Vagina (tissue), 2 donors: ENCODE measurements around the gene ADAMTS14.

Experiments used
- CTCF ChIP-seq, 3 experiments: fragments of 450-650 bp in 2 of 3; fragments of 200-600 bp in 1 of 3; sonication (generic) in 1 of 3; IDR thresholded peaks; one replicate each; pipeline ENCODE4 v1.5.1; 2017 to 2019; ENCODE audit warnings: antibody characterized with exemption in 3 of 3, mild to moderate bottlenecking in 2 of 3, moderate library complexity in 2 of 3
- POLR2A ChIP-seq, 2 donors: fragments of 450-650 bp; IDR thresholded peaks; one replicate each; pipeline ENCODE4 v1.6.1; 2017; ENCODE audit warnings: antibody characterized with exemption in 2 of 2, mild to moderate bottlenecking in 2 of 2, moderate library complexity in 2 of 2
- POLR2AphosphoS5 ChIP-seq, 2 donors: sonication (generic); formaldehyde crosslinking; IDR thresholded peaks; one replicate each; pipeline ENCODE4 v1.9.0; 2017; ENCODE audit warnings: antibody characterized with exemption in 2 of 2, mild to moderate bottlenecking in 2 of 2, low read depth in 1 of 2; ENCODE audit not compliant: insufficient read depth in 1 of 2

GRCh38 chr10:70732569-70732968 is 60.3 kb downstream of the ADAMTS14 start:
- TF ChIP-seq POLR2A (IDR thresholded peaks at IDR 0.05) (no peak), CTCF (IDR thresholded peaks at IDR 0.05) (no peak), POLR2AphosphoS5 (IDR thresholded peaks at IDR 0.05; ENCODE audit: insufficient read depth in 1 of 2, low read depth in 1 of 2) (no peak)
